Trophoblast cell (in vitro differentiated cells and primary cell): Measurements from ENCODE around the gene MYO6.

Experiments used
- DNase-seq, 2 donors: peaks; one replicate each; pipeline ENCODE4 v3.0.0-alpha.2; 2016
- H2AFZ ChIP-seq: 2 replicates; pipeline ENCODE4 v1.6.1; 2013; ENCODE audit warnings: low read length, moderate library complexity, mild to moderate bottlenecking; ENCODE audit not compliant: insufficient read depth, poor library complexity
- H2AK5ac ChIP-seq: 2 replicates; pipeline ENCODE4 v1.6.1; 2013; ENCODE audit warnings: mild to moderate bottlenecking, low read length
- H2BK120ac ChIP-seq: 2 replicates; pipeline ENCODE4 v1.6.1; 2013; ENCODE audit warnings: low read length, mild to moderate bottlenecking, moderate library complexity; ENCODE audit not compliant: insufficient read depth, poor library complexity
- H2BK12ac ChIP-seq: 2 replicates; pipeline ENCODE4 v1.6.1; 2013; ENCODE audit warnings: mild to moderate bottlenecking, low read length, moderate library complexity
- H2BK5ac ChIP-seq: 2 replicates; pipeline ENCODE4 v1.6.1; 2013; ENCODE audit warnings: low read length, low read depth, moderate library complexity, mild to moderate bottlenecking; ENCODE audit not compliant: poor library complexity
- H3K14ac ChIP-seq: 2 replicates; pipeline ENCODE4 v1.6.1; 2013; ENCODE audit warnings: mild to moderate bottlenecking, low read length
- H3K18ac ChIP-seq: 2 replicates; pipeline ENCODE4 v1.6.1; 2013; ENCODE audit warnings: mild to moderate bottlenecking, low read length
- H3K23ac ChIP-seq: 2 replicates; pipeline ENCODE4 v1.6.1; 2013; ENCODE audit warnings: low read length
- H3K27ac ChIP-seq: 2 replicates; pipeline ENCODE4 v1.5.1; 2013; ENCODE audit warnings: low read depth, mild to moderate bottlenecking, inconsistent platforms, low read length, moderate library complexity
- H3K27me3 ChIP-seq: 2 replicates; pipeline ENCODE4 v1.6.1; 2013; ENCODE audit warnings: inconsistent platforms, mild to moderate bottlenecking, low read length, moderate library complexity; ENCODE audit not compliant: insufficient read depth
- H3K36me3 ChIP-seq, 2 experiments: 1 replicate in 1 of 2; 2 replicates in 1 of 2; pipeline ENCODE4 v1.6.1; 2013; ENCODE audit warnings: low read length in 2 of 2, mild to moderate bottlenecking in 2 of 2, moderate library complexity in 1 of 2; ENCODE audit not compliant: insufficient read depth in 2 of 2, control insufficient read depth in 1 of 2
- H3K4ac ChIP-seq: 2 replicates; pipeline ENCODE4 v1.6.1; 2013; ENCODE audit warnings: low read depth, mild to moderate bottlenecking, low read length, moderate library complexity
- H3K4me1 ChIP-seq, 2 experiments: 1 replicate in 1 of 2; 2 replicates in 1 of 2; pipeline ENCODE4 v1.6.1; 2013; ENCODE audit warnings: low read length in 2 of 2, mild to moderate bottlenecking in 2 of 2, moderate library complexity in 1 of 2; ENCODE audit not compliant: insufficient read depth in 2 of 2, control insufficient read depth in 1 of 2
- H3K4me2 ChIP-seq: 2 replicates; pipeline ENCODE4 v1.6.1; 2013; ENCODE audit warnings: inconsistent platforms, mild to moderate bottlenecking, low read length, moderate library complexity
- H3K4me3 ChIP-seq: 2 replicates; pipeline ENCODE4 v1.5.1; 2013; ENCODE audit warnings: mild to moderate bottlenecking, low read depth, low read length, inconsistent platforms
- H3K79me1 ChIP-seq: one replicate; pipeline ENCODE4 v1.6.1; 2013; ENCODE audit warnings: low read length
- H3K79me2 ChIP-seq: 2 replicates; pipeline ENCODE4 v1.6.1; 2013; ENCODE audit warnings: low read length, mild to moderate bottlenecking; ENCODE audit not compliant: control insufficient read depth, insufficient read depth, poor library complexity
- H3K9ac ChIP-seq: 2 replicates; pipeline ENCODE4 v1.6.1; 2013; ENCODE audit warnings: mild to moderate bottlenecking, low read length
- H3K9me3 ChIP-seq: 2 replicates; pipeline ENCODE4 v1.6.1; 2013; ENCODE audit warnings: low read depth, mild to moderate bottlenecking, control low read depth, inconsistent platforms, low read length; ENCODE audit not compliant: insufficient read depth
- H4K12ac ChIP-seq: 2 replicates; pipeline ENCODE4 v1.6.1; 2013; ENCODE audit warnings: low read depth, mild to moderate bottlenecking, low read length, moderate library complexity
- H4K8ac ChIP-seq: 2 replicates; pipeline ENCODE4 v1.6.1; 2013; ENCODE audit warnings: low read depth, mild to moderate bottlenecking, low read length, moderate library complexity
- H4K91ac ChIP-seq: one replicate; pipeline ENCODE4 v1.6.1; 2013; ENCODE audit warnings: low read depth, mild to moderate bottlenecking, low read length, moderate library complexity
- WGBS: extraction: QIAGEN DNeasy Blood & Tissue Kit; methylation state at CpG from one replicate; pipeline ENCODE4 v1.1.7; 2013; ENCODE audit warnings: missing lambda C conversion rate; ENCODE audit not compliant: insufficient read length, insufficient coverage; ENCODE audit errors: extremely low coverage; 5-methylcytosine and 5-hydroxymethylcytosine counted together

Gene MYO6

GRCh38 chr6:75852721-75853120, 103.7 kb downstream of the MYO6 start:
- Histone ChIP-seq H3K79me1 (no peaks in the 10 kb centered on the region), H4K91ac (no peak overlapping the region), H2BK12ac (no peak overlapping the region), H2AK5ac (no peak overlapping the region), H3K27ac (no peak overlapping the region), H3K9ac (no peak overlapping the region), H4K12ac (no peak overlapping the region), H2BK5ac (no peak overlapping the region), H3K18ac (no peak overlapping the region), H3K4ac (no peak overlapping the region), H3K36me3 (peaks cover 0 to 3% of the 10 kb centered on the region in 2 experiments), H3K23ac (no peak overlapping the region), H3K79me2 (no peaks in the 10 kb centered on the region), H4K8ac (no peak overlapping the region), H3K4me1 (no peaks in the 10 kb centered on the region), H2AFZ (no peak overlapping the region), H3K4me2 (no peak overlapping the region), H3K27me3 (no peaks in the 10 kb centered on the region), H3K14ac (no peak overlapping the region), H3K9me3 (no peaks in the 10 kb centered on the region), H3K4me3 (no peak overlapping the region), H2BK120ac (no peak overlapping the region)
- DNase-seq = peak in 1 of 2 donors; percentile 18
- no CpG with 5 or more reads among the region's 4 CpGs for WGBS

GRCh38 chr6:75853806-75854205, 104.8 kb downstream of the MYO6 start:
- no peaks in the 10 kb centered on the region for H3K27me3 ChIP-seq

GRCh38 chr6:75855052-75855451, 106.0 kb downstream of the MYO6 start:
- H4K12ac ChIP-seq = no peak overlapping the region
- H2BK120ac ChIP-seq = no peak overlapping the region
- H3K4me3 ChIP-seq = no peak overlapping the region
- H3K79me2 ChIP-seq = no peaks in the 10 kb centered on the region
- H2BK5ac ChIP-seq = no peak overlapping the region
- no peak overlapping the region for H2AFZ ChIP-seq
- no peak overlapping the region for H3K9ac ChIP-seq
- H3K9me3 ChIP-seq = no peaks in the 10 kb centered on the region
- no peak overlapping the region for H2AK5ac ChIP-seq
- H3K23ac ChIP-seq = no peak overlapping the region
- H3K36me3 ChIP-seq = peaks cover 3 to 5% of the 10 kb centered on the region in 2 experiments
- WGBS = no CpG with 5 or more reads among the region's 1 CpG
- H2BK12ac ChIP-seq = no peak overlapping the region
- peak; percentile 48 to 88 for DNase-seq
- H3K27ac ChIP-seq = no peak overlapping the region
- no peak overlapping the region for H3K14ac ChIP-seq
- H4K8ac ChIP-seq = no peak overlapping the region
- H3K4ac ChIP-seq = no peak overlapping the region
- no peaks in the 10 kb centered on the region for H3K27me3 ChIP-seq
- no peak overlapping the region for H4K91ac ChIP-seq
- no peak overlapping the region for H3K18ac ChIP-seq
- H3K4me2 ChIP-seq = no peak overlapping the region
- no peaks in the 10 kb centered on the region for H3K4me1 ChIP-seq
- H3K79me1 ChIP-seq = no peaks in the 10 kb centered on the region

More at GRCh38 chr6:75853806-75854205, 104.8 kb downstream of the MYO6 start:
- Histone ChIP-seq H3K4me3 (no peak overlapping the region), H2BK120ac (no peak overlapping the region), H2BK12ac (no peak overlapping the region), H2BK5ac (no peak overlapping the region), H3K79me1 (no peaks in the 10 kb centered on the region), H3K27ac (no peak overlapping the region), H3K4me2 (no peak overlapping the region), H4K91ac (no peak overlapping the region), H4K12ac (no peak overlapping the region), H3K4me1 (no peaks in the 10 kb centered on the region), H3K9ac (no peak overlapping the region), H3K9me3 (no peaks in the 10 kb centered on the region), H2AFZ (no peak overlapping the region), H3K36me3 (peaks cover 0 to 3% of the 10 kb centered on the region in 2 experiments), H3K18ac (no peak overlapping the region), H2AK5ac (no peak overlapping the region), H3K79me2 (no peaks in the 10 kb centered on the region), H4K8ac (no peak overlapping the region), H3K23ac (no peak overlapping the region), H3K4ac (no peak overlapping the region), H3K14ac (no peak overlapping the region)
- no peak for DNase-seq
- no CpG with 5 or more reads among the region's 2 CpGs for WGBS

GRCh38 chr6:75856902-75857301, 107.9 kb downstream of the MYO6 start:
- H3K4me2 ChIP-seq = no peak overlapping the region
- peaks cover 3 to 4% of the 10 kb centered on the region in 2 experiments for H3K36me3 ChIP-seq
- no peak overlapping the region for H4K12ac ChIP-seq
- no peak for DNase-seq
- no peak overlapping the region for H4K91ac ChIP-seq
- H3K79me2 ChIP-seq = no peaks in the 10 kb centered on the region
- H3K23ac ChIP-seq = no peak overlapping the region
- no peak overlapping the region for H4K8ac ChIP-seq
- H2AK5ac ChIP-seq = no peak overlapping the region
- no peaks in the 10 kb centered on the region for H3K9me3 ChIP-seq
- no peaks in the 10 kb centered on the region for H3K4me1 ChIP-seq
- no peaks in the 10 kb centered on the region for H3K79me1 ChIP-seq
- no peak overlapping the region for H3K27ac ChIP-seq
- H3K9ac ChIP-seq = no peak overlapping the region
- no peak overlapping the region for H3K18ac ChIP-seq
- H3K14ac ChIP-seq = no peak overlapping the region
- no peak overlapping the region for H2BK120ac ChIP-seq
- H3K4ac ChIP-seq = no peak overlapping the region
- H3K27me3 ChIP-seq = no peaks in the 10 kb centered on the region
- no peak overlapping the region for H2AFZ ChIP-seq
- no CpG with 5 or more reads among the region's 1 CpG for WGBS
- H3K4me3 ChIP-seq = no peak overlapping the region
- H2BK12ac ChIP-seq = no peak overlapping the region
- no peak overlapping the region for H2BK5ac ChIP-seq
